HFFc6 (cell line): ENCODE results near the gene SLMAP. TPM values are rescaled to one million over a fixed set of nuclear protein-coding genes. Genes with fewer than 3 reads are reported as not detected.
A peak's percentile ranks its signal among the peaks of the same experiment; 100 is the strongest.

Source experiments
- DNase-seq: peaks from one replicate; pipeline ENCODE4 v3.0.0-alpha.2; 2018
- H3K27ac Mint-ChIP-seq: 2 replicates; pipeline ENCODE4 v1.8.0; 2020; ENCODE audit warnings: mild to moderate bottlenecking, mixed read lengths
- H3K27me3 Mint-ChIP-seq: 2 replicates; pipeline ENCODE4 v1.8.0; 2021; ENCODE audit warnings: mild to moderate bottlenecking, moderate library complexity, mixed read lengths; ENCODE audit not compliant: insufficient read depth
- H3K36me3 Mint-ChIP-seq: 2 replicates; pipeline ENCODE4 v1.8.0; 2021; ENCODE audit warnings: low read depth, mixed read lengths
- H3K4me1 Mint-ChIP-seq: 2 replicates; pipeline ENCODE4 v1.8.0; 2020; ENCODE audit warnings: low read depth, mixed read lengths
- H3K4me3 Mint-ChIP-seq: 2 replicates; pipeline ENCODE4 v1.8.0; 2020; ENCODE audit warnings: mild to moderate bottlenecking, moderate library complexity, mixed read lengths
- H3K9me3 Mint-ChIP-seq: 2 replicates; pipeline ENCODE4 v1.8.0; 2020; ENCODE audit warnings: mild to moderate bottlenecking, mixed read lengths
- total RNA-seq, 6 experiments: library from RNA; stranded (reverse); fragmentation: NEBNext Ultra II Directional; extraction: Animal tissue kit (Norgen Biotek cat#: 25700); gene quantifications; 2 replicates in 1 of 6; 3 replicates in 5 of 6; pipeline ENCODE4 v1.2.3, GENCODE V29; 2021
- TF ChIP-seq, protein P1 (sequence below): fragments of 200-600 bp; sonication (generic); IDR thresholded peaks from 2 replicates; pipeline ENCODE4 v1.5.0; 2021; ENCODE audit warnings: antibody characterized with exemption, mild to moderate bottlenecking

SLMAP gene
- total RNA-seq, 6 experiments from 2014 or later, result 51.1 to 54.8 (median 52.3) TPM

GRCh38 chr3:57918123-57918837 is 162.2 kb downstream of the SLMAP start:
- DNase-seq, result peak; percentile 94

DNA sequence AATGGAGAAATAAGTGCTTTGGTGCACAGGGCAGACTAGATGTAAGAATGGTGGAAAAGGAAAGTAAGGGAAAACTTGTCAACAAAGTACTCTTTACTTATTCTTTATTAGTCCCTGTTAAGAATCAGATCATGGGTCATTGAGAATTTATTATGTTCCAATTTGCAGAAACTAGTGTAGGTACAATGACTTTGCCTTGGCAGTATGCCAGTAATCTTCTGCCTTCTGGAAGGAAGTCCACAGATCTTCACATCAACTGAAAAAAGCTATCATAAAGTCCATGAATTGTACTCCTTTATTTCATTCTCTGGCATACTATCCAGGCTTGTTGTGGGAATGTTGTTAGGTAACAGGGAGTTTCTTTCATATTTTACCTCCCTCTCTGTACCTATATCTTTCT is 163.9 kb downstream of the SLMAP start:
- Mint-ChIP-seq H3K27me3 (no peaks in the 10 kb centered on the region), H3K4me1 (peaks cover 30% of the 10 kb centered on the region), H3K4me3 (no peak overlapping the region), H3K36me3 (peaks cover 30% of the 10 kb centered on the region), H3K27ac (no peak overlapping the region; the same call in 1 of the 2 replicates), H3K9me3 (no peaks in the 10 kb centered on the region)
- DNase-seq, result no peak
- TF ChIP-seq, protein P1, sequence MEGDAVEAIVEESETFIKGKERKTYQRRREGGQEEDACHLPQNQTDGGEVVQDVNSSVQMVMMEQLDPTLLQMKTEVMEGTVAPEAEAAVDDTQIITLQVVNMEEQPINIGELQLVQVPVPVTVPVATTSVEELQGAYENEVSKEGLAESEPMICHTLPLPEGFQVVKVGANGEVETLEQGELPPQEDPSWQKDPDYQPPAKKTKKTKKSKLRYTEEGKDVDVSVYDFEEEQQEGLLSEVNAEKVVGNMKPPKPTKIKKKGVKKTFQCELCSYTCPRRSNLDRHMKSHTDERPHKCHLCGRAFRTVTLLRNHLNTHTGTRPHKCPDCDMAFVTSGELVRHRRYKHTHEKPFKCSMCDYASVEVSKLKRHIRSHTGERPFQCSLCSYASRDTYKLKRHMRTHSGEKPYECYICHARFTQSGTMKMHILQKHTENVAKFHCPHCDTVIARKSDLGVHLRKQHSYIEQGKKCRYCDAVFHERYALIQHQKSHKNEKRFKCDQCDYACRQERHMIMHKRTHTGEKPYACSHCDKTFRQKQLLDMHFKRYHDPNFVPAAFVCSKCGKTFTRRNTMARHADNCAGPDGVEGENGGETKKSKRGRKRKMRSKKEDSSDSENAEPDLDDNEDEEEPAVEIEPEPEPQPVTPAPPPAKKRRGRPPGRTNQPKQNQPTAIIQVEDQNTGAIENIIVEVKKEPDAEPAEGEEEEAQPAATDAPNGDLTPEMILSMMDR, result no peak

More at GRCh38 chr3:57918123-57918837, 162.2 kb downstream of the SLMAP start:
- TF ChIP-seq, protein P1, result no peak
- Mint-ChIP-seq H3K4me1 (peaks cover 30% of the 10 kb centered on the region), H3K4me3 (peak overlapping the region; percentile 56), H3K36me3 (peaks cover 30% of the 10 kb centered on the region), H3K27me3 (no peaks in the 10 kb centered on the region; the same call in 1 of the 2 replicates), H3K27ac (peak overlapping the region; percentile 88), H3K9me3 (no peaks in the 10 kb centered on the region)

- DNase-seq, result no peak
- Mint-ChIP-seq H3K27me3 (peaks cover 2% of the 10 kb centered on the region; the same call in 1 of the 2 replicates), H3K36me3 (peaks cover 21% of the 10 kb centered on the region), H3K4me1 (peaks cover 21% of the 10 kb centered on the region), H3K9me3 (no peaks in the 10 kb centered on the region), H3K4me3 (no peak overlapping the region), H3K27ac (no peak overlapping the region)
- TF ChIP-seq, protein P1, result no peak
Measured at GRCh38 chr3:57923101-57923500, 167.0 kb downstream of the SLMAP start.

DNA sequence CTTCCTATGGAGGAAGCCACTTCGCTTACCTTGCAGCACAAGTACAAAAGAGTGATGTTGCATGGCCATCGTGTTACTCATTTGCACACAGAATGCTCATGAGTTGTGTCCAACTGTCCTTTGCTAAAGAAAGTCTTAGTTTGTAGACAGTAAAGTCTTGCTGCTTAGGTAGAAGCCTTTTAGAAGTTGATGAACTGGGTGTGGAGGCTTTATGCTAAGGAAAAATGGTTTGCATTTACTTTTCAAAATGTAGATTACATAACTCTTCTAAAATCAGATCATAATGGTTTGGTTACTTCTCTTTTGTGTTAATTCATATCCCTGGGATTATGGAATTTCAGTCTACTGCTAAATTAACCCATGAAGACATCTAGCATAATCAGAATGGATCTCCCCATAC is 167.6 kb downstream of the SLMAP start:
- H3K27ac Mint-ChIP-seq, result no peak overlapping the region
- DNase-seq, result no peak
- TF ChIP-seq, protein P1, result no peak
- peaks cover 19% of the 10 kb centered on the region for H3K4me1 Mint-ChIP-seq
- peaks cover 2% of the 10 kb centered on the region; the same call in 1 of the 2 replicates for H3K27me3 Mint-ChIP-seq
- no peak overlapping the region for H3K4me3 Mint-ChIP-seq
- no peaks in the 10 kb centered on the region for H3K9me3 Mint-ChIP-seq
- H3K36me3 Mint-ChIP-seq, result peaks cover 24% of the 10 kb centered on the region

GRCh38 chr3:57927166-57927565 is 171.1 kb downstream of the SLMAP start:
- H3K27me3 Mint-ChIP-seq, result peaks cover 2% of the 10 kb centered on the region; the same call in 1 of the 2 replicates
- H3K9me3 Mint-ChIP-seq, result no peaks in the 10 kb centered on the region
- H3K36me3 Mint-ChIP-seq, result peaks cover 20% of the 10 kb centered on the region
- H3K4me3 Mint-ChIP-seq, result no peak overlapping the region
- no peak overlapping the region for H3K27ac Mint-ChIP-seq
- peaks cover 12% of the 10 kb centered on the region for H3K4me1 Mint-ChIP-seq
- TF ChIP-seq, protein P1, result no peak
- no peak for DNase-seq
